ENCODE measurements around the gene WSCD2.

Gene WSCD2

GRCh38 chr12:108116699-108117098 lies 12.4 kb upstream of the WSCD2 start:
- TF ChIP-seq ZFX (IDR thresholded peaks at IDR 0.05) = no peak
- no peak for TF ChIP-seq CTCF (conservative IDR thresholded peaks at IDR 0.05)
- no peak overlapping the region for H3K27ac ChIP-seq

DNA sequence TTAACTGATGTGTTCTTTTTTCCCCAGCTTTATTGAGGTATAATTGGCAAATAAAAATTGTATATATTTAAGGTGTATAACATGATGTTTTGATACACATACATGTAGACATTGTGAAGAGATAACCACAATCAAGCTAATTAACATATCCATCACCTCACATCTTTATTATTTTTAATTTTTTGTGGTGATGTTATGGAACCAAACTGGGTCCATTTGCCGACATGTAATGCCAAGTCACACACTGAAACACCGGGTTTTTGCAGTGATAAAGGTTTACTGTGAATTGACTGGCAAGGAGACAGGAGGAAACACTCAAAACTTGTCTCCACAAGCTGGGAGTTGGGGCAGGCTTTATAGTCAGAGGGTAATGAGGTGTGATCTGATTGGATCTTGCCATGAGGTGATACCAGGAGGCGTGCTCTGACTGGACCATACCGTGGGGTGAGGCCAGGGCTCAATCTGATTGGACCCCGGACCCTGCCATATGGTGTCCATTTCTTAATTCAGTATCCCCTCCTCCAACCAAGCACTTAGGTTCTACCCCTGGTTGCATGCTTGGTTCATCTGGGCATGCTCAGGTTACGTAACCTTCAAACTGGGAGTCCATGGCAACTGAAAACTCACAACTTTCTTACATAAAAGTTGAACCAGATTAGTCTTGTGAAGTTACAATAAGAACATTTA lies 11.8 kb upstream of the WSCD2 start:
- H3K27ac ChIP-seq = no peak overlapping the region
- TF ChIP-seq CTCF (conservative IDR thresholded peaks at IDR 0.05) = no peak
- no peak for TF ChIP-seq ZFX (IDR thresholded peaks at IDR 0.05)

- H3K27ac ChIP-seq = no peak overlapping the region
- TF ChIP-seq ZFX (IDR thresholded peaks at IDR 0.05) = no peak
- no peak for TF ChIP-seq CTCF (conservative IDR thresholded peaks at IDR 0.05)
These were observed 11.2 kb upstream of the WSCD2 start for GRCh38 chr12:108117902-108118301.

DNA sequence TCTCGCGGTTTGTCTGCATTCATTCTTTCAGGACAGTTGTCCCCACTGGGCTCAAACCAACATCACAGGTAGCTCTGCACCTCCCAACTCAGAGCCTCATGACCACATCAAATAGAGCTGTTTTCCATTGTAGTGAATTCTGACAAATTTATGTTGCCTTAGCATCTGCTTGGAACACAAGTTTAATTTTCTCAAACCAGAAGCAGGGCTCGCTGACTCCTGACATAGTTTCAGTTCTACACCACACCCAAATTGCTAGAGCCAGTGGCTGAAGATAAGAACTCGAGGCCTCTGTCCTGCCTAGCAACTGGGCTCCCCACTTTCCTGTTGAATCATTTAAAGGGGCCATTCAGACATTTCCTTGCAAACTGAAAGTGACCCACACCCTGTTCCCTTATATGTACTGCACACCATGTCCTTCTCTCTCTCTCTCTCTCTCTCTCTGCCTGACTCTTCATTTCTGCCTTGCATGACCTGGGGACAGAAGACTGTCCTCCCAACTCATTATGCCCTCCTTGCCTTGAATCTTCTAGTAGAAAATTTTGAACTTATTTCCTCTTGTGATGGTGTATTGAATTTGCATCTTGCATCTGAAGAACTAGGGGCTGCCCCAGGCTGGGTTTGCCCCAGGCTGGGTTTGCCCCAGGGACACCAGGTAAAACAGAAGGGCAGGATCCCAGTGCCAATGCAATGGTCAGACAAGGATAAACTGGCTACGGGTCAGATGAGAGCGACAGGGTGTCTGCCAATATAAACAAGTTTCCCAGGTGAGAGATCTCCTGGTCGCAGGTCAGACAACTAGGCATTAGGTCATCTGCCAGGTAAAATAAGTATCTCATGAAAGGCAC lies 9.7 kb upstream of the WSCD2 start:
- TF ChIP-seq CTCF (conservative IDR thresholded peaks at IDR 0.05) = no peak
- TF ChIP-seq ZFX (IDR thresholded peaks at IDR 0.05) = no peak
- H3K27ac ChIP-seq = no peak overlapping the region; the same call in 1 of the 2 replicates

DNA sequence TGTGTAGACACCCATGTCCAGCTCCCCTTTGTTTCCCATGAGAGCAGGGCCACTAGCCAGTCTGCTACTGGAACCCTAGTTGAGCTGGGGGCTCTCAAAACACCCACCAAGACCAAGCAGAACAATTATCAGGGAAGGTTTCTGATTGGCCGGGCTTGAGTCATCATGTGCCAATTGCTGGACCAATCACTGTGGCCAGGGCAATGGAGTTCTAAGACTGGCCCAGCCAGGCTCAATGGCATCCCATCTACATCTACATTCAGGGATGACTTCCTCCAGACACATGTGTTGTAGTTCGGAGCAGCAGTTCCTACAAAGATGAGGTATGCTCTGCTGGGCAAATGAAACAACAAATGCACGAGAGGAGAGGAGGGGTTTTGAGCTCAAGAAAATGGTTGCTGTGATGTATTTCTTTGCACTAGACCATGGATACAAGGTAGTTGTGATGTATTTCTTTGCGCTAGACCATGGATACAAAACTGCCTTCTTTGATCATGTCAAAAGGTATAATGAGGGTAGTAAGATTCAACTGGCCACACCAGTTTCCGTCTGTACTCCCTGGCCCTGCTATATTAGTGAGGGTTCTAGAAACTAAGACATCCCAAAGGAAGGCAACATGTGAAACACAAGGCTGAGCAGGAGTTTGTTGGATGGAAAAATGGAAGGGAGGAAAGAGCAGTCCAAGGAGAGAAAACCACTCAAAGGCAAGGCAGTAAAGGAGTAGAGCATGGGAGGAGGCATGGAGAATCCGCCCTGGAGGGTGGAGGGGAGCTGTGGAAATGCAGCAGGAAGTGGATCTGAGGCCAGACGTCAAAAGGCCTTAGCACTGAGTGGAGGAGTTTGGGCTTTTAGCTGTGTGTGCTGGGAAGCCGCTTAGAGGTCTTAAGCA lies 8.9 kb upstream of the WSCD2 start:
- H3K27ac ChIP-seq = no peak overlapping the region
- TF ChIP-seq ZFX (IDR thresholded peaks at IDR 0.05) (no peak), CTCF (conservative IDR thresholded peaks at IDR 0.05) (no peak)

DNA sequence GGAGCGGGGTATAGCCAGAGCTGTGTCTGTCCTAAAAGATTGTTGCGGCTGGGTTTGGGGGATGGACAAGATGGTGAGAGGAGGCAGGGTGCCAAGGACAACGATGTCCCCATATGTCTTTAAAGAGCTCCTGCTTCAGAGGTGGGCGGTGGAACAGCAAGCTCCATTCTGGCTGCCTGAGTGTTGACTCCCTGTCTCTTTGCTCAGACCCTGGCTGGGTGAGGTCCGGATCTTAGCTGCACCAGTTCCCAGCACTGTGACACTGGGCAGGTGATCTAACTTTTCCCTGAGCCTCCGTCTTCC lies 8.3 kb upstream of the WSCD2 start:
- TF ChIP-seq ZFX (IDR thresholded peaks at IDR 0.05) (no peak), CTCF (conservative IDR thresholded peaks at IDR 0.05) (no peak)
- H3K27ac ChIP-seq = no peak overlapping the region

All from C4-2B (cell line).